NCI-H510A (cell line): ENCODE measurements around the gene SEC24A.
"Not testable (repeated sequence)": the region's sequence is repeated elsewhere in the genome, so short reads cannot be mapped to it uniquely, and the experiment has no call there.

Source experiments
- DNase-seq: peaks from one replicate; lab custom pipeline; 2025; lab: John Stamatoyannopoulos, UW

SEC24A gene

DNA sequence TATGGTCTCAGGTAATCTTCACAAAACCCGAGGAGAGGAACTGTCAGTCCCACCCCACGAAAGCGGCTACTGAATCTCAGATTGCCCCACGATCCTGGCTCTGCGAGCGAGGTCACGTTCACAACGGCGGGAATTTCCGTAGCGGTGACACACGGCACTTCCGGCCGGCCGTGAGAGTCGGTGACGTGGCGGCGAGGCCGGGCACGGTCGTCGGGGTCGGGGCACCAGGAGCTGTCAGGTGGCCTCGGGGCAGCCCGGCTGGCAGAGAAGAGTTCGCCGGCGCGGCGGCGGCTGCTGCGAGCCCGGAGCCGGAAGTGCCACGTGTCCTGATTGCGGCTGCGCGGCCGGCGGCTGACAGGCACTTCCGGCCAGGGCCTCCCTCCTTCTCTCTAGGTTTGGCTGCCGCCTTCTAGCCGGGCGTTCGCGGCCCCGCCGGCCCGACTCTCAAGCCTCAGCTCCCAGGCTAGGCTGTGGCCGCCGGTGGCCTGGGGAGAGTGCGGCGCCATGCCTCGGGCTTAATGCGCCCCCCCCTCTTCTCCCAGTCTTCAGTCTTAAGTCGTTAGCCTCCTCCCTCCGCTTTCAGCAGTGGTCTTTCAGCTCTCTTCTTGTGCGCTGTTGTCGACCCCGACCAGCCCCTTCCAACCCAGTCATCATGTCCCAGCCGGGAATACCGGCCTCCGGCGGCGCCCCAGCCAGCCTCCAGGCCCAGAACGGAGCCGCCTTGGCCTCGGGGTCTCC, at the start of gene SEC24A:
SEC24A (plus strand) TSS at position 361 of the 738 bp plus-strand sequence; CDS start at position 653, 292 bp downstream.
- DNase-seq, result peak; percentile 65

DNA sequence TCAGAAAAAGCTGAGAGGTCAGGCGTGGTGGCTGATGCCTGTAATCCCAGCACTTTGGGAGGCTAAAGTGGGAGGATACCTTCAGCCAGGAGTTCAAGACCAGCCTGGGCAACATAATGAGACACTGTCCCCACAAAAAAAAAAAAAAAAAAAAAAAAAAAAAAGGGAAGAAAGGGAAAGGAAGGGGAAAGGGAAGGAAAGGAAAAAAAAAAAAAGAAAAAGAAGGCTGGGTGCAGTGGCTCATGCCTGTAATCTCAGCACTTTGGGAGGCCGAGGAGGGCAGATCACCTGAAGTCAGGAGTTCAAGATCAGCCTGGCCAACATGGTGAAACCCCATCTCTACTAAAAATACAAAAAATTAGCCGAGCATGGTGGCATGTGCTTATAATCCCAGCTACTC, 48.8 kb upstream of the SEC24A start:
- DNase-seq, result not testable (repeated sequence)

DNA sequence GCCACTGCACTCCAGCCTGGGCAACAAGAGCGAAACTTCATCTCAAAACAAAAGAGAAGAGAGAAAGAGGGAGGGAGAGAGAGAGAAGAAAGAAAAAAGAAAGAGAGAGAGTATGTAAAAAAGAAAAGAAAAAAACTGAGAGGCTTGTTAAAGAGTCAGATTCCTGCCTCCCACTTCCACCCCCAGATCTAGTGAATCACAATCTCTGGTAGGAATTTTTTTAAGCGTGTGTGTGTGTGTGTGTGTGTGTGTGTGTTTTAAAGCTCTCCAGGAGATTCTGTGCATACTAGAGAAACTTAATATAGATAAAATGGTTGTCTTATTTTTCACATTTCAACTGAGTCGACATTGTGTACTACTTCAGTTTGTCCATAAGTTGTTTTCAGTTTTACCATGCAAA, 48.0 kb upstream of the SEC24A start:
- DNase-seq, result no peak

DNA sequence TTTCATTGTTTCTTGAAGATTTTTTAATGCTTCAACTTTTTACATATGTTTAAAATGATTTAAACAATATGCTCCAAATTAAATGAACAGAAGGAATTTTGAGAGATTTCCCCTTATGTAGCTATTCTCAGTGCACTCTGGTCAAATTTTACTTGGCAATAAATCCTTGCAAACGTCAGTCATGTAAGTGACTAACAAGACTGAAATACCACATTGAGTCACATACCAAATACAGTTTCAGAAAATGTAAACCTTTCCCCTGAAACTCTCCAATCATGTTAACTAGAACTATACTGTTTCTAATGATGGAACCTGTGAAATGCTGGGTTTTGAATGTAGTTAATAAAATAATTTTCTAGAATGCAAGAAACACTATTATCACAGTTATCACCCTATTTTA, 45.5 kb upstream of the SEC24A start:
- DNase-seq, result no peak

DNA sequence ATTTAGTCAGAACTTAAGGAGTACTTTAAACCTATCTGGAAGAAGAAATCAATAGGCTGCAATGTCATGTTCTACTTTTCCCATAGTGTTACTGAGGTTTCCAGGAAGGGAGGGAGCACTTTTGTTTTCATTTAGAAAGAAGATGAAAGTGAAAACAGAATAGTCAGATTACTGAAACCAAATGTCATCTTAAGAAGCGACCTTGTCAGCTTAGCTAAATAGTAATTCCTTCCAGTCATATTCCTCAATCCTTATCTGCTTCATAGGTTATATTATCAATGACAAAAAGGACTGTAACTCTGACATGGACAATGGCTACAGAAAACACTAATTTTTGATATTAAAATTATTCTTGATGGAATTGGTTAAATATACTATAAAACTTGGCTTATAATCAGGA, 43.7 kb upstream of the SEC24A start:
- DNase-seq, result no peak

DNA sequence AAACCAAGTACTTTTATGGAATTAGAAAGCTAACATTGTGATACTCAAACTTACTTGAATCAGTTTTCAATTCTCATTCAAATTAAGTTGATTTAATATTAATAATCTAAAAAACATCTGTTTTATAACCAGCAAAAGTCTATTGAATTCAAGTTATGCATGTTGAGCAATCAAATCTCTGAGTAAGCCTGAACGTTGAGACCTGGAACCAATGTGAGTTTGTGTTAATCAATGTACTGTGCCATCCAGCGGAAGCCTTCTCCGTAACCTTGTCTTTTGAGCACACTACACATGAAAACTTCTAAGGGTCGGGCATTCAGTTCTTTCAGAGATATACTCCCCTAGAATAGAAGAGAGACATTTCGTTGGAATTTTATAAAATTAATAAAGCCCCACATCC, 41.9 kb upstream of the SEC24A start:
- no peak for DNase-seq

DNA sequence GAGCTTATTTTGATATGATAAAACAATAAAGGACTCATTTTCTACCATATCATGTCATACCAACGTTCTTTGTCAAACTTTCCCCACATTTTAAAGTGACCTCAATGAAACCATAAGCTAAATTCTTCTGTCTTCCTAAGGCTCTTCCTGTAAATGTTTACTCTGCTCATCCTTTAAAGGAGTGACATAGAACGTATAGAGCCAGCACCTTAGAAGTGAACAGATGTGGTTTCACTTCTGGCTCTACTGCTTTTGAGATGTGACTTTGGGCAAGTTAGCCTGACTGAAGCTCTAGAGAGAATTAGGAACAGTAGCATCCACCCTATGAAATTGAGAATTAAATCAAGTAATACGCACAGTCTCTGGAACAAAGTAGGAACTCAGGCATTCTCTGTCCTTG, 40.0 kb upstream of the SEC24A start:
- no peak for DNase-seq

DNA sequence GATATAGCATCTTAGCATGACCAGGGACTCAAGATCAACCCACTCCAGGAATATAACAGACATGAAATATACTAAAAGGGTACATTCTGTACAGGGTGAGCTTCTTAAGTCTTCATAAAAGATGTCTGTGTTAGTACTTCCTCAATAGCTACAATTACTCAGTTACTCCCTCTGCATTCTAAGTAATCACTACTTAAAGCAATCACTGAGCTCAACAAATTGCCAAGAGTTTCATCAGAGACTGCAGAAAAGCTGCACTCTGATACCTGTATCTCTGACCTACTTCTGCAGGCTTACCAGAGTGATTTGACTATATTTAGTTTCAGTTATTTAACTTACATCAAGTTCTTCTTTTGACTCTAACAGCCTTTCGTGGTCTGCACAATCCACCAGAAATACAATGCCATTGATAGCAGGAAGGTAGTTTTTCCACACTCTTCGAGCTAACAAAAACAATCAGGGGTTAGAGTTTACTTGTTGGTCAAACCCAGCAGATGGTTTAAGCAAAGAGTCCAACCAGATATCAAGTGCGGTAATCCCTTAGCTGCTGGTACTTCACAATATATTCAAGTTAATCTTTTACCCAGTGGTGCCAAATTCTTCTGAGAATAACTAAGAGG, 39.2 kb upstream of the SEC24A start:
- no peak for DNase-seq

DNA sequence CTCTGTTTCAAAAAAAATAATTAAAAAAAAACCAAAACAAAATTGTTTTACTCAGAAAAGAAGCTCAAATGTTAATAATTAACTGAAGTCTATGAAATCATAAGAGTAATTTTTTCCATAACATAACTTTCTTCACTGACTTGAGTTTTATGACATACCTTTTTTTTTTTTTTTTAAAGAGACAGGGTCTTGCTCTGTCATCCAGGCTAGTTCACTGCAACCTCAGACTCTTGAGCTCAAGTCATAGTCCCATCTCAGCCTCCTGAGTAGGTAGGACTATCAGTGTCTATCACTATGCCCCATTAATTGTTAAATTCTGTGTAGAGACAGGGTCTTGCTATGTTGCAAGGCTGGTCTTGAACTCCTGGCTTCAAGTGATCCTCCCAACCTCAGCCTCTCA, 37.9 kb upstream of the SEC24A start:
- DNase-seq, result no peak

DNA sequence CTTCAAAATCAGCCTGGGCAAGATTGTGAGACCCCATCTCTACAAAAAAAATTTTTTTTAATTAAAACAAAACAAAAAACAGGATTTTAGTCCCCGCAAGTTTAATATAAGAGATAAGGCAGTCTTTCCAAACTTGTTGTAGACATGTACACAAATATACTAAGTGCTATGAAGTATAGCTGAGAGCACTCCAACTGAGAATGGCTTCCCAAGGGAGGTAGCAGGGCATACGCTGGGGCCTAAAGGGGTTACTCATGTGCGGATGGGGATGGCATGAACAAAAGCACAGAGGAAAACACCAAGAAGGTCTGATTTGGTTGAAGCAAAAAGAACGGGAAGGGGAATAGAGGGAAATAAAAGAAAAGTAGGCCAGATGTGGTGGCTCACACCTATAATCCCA, 37.1 kb upstream of the SEC24A start:
- no peak for DNase-seq

DNA sequence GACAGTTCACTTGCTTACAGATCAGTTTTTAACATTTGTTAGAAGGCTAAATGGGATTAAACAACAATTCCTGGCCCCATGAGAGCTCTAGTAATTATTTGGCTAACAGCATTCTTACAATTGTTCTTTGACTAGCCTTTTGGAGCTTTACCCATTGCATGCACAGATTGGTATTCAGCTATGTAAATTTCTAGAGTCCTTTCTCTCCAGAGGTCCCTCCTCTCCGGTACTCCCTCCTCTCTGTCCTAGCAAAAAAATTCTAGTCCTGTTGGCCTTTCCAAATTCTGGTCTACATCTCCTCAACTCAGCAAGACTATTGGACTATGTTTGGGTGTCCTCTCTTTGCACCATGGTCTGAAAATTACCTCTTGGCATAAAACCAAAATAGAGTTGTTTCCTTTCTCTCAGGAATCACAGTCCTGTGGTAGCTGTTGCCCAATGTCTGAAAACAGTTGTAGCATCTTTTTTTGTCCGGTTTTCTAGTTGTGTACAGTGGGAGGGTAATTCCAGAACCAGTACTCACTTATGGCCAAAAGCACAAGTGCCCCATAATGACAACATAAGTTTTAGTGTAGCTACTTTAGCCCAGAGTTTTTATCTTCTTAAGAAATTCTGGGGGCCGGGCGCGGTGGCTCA, 34.0 kb upstream of the SEC24A start:
- DNase-seq, result no peak

DNA sequence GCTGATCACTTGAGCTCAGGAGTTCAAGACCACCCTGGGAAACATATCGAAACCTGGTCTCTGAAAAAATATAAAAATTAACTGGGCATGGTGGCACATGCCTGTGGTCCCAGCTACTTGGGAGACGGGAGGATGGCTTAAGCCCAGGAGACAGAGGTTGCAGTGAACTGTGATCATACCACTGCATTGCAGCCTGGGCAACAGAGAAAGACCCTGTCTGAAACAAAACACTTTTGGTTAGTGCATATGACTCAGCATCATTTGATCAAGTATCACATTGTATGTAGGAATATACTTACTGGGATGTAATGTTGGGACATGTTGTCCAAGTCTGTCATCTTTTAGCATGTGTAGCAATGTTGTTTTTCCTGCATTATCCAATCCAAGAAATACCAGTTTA, 28.0 kb upstream of the SEC24A start:
- DNase-seq, result no peak

DNA sequence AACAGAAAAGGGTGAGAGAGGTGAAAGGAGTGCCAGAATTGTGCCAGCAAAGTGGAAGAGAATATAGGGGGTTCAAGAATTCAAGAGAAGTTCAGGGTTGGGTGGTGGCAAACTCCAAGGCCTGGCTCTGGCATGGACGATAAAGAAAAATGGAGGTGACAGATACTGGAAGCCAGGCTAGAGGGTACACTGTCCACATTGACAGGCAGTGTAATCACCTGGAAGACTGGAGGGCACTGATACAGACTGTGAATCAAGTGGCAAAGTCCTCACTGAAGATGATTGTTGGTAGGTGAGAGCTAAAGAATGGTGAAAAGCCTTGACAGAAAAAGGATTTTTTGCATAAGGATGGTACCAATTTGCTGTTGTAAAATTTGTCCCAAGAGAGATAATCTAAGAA, 23.0 kb upstream of the SEC24A start:
- no peak for DNase-seq

DNA sequence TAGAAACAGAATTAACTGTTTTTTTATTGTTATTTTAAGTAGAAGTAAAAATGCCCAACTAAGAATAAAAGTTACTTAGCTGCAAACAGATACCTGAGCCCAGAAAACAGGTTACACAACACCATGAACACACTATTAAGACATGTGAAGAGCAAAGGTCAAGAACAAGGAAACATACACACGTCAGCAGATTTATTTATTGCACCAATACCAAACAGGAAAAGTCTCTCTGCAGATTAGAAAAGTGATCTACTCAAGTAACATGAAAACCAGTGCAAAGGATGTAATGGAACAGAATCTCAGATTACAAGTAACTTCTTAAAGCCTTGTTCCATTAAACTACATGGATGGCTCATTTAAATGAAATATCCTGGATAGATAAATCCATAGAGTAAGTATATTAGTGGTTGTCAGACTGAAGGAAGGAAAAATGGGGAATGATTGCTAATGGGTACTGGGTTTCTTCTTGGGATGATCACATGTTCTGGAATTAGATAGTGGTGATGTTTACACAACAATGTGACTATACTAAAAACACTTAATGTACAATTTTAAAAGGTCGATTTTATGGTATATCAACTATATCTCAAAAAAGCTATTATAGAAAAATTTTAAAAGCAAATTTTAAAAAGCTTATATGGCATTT, 22.1 kb upstream of the SEC24A start:
- DNase-seq, result no peak

DNA sequence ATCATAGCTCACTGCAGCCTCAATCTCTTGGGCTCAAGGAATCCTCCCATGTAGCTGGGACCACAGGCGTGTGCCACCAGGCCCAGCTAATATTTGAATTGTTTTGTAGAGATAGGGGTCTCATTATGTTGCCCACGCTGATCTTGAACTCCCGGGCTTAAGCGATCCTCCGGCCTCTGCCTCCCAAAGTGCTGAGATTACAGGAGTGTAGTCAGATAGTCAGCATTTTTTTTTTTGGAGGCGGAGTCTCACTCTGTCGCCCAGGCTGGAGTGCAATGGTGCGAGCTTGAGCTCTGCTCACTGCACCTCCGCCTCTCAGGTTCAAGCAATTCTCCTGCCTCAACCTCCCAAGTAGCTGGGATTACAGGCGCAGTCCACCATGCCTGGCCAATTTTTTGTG, 14.4 kb upstream of the SEC24A start:
- DNase-seq, result no peak

DNA sequence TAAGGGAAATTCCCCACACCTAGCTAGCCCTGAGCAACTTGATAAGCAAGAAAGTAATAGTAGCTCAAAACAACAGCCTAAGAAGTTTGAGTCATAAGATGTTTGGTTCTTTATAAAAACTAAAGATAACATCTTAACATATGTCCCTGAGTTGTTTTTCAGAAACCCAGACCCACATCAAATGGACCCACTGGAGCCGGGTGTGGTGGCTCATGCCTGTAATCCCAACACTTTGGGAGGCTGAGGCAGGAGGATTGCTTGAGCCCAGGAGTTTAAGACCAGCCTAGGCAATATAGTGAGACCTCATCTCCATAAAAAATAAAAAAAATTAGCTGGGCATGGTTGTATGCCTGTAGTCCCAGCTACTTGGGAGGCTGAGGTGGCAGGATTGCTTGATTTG, 13.2 kb upstream of the SEC24A start:
- DNase-seq, result not testable (repeated sequence)

DNA sequence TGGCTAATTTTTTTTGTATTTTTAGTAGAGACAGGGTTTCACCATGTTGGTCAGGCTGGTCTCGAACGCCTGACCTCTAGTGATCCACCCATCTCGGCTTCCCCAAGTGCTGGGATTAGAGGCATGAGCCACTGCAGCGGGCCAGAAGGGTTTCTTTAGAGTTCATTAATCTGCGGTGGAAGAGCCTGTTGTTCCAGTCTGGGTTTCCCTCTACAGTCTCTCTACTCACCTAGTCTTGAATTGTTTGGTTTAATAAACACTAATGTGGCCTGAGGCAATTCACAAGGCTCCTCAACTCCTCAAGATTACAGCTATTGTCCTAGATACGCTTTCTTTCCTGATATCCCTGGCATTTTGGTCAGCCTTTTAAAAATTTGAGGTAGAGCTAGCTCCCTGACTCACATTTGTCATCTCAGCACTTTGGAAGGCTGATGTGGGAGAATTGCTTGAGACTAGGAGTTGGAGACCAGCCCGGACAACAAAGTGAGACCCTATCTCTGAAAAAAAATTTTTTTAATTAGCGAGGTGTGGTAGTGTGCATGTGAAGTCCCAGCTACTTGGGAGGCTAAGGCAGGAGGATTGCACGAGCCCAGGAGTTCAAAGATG, 11.4 kb upstream of the SEC24A start:
- no peak for DNase-seq

DNA sequence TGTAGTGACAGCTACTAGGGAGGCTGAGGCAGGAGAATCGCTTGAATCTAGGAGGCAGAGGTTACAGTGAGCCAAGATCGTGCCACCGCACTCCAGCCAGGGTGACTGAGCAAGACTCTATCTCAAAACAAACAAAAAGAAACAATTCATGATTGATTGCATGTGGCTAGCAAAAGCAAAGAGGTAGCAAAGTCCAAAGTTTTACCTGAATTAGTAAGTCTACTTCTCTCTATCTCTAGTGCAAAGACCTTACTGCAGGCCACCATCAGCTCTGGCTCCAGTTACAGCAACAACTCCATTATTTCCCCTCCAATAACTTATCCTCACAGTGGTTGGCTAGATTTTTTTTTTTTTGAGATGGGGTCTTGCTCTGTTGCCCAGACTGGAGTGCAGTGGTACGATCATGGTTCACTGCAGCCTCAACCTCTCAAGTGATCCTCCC, 9.8 kb upstream of the SEC24A start:
- no peak for DNase-seq

DNA sequence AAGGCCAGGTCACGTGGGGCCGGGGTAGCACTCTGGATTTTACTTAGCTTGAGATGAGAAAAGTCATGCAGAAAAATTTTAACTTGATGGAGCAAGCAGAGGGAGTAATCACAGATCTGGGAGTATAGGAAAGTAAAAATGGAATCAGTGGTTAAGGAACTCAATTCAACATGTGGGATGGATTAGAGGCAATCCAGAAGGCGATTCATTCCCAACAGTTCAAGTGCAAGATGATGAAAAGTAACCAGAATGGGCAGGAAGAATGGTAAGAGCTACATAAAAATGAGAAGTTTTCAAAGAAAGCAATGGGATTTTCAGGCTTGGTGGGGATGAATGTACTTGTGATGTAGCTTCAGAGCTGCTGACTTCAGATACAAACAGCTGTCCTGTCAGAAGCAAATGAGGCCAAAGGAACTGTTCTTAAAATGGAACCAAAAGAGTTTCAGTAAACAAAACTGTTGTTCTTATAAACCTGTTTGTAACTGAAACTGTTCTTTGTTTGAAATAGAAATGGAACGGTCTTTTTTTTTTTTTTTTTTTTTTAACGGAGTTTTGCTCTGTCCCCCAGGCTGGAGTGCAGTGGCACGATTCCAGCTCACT, 5.6 kb upstream of the SEC24A start:
- no peak for DNase-seq

DNA sequence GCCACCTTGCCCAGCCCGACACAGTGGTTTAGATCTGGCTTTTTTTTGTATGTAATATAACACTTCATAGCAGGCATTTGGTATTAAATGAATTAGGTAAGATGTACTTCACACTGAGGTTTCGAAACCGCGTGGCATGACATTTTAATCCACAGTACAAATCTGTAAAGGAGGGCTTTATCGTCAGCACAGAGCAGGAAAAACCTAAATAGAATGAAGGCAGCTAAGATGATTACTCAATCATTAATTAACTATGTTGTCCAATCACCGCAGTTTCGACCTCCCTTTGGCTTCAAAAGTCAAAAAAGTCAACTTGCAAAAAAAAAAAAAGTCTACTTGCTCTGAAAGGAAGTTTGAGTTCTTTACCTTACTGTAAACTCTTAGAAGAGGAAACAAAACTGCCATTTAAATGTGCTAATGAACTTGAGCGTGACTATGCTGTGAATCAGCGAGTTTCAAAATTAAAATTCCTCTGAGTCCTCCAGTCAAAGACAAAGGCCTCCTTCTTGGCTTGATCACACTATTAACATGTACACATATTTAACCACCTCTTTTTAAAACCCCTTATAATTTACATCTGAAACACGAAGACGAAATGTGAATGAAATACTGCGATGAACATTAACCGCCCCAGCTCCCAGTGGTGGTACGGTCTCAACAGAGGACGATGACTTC, 698 bp upstream of the SEC24A start:
- no peak for DNase-seq

DNA sequence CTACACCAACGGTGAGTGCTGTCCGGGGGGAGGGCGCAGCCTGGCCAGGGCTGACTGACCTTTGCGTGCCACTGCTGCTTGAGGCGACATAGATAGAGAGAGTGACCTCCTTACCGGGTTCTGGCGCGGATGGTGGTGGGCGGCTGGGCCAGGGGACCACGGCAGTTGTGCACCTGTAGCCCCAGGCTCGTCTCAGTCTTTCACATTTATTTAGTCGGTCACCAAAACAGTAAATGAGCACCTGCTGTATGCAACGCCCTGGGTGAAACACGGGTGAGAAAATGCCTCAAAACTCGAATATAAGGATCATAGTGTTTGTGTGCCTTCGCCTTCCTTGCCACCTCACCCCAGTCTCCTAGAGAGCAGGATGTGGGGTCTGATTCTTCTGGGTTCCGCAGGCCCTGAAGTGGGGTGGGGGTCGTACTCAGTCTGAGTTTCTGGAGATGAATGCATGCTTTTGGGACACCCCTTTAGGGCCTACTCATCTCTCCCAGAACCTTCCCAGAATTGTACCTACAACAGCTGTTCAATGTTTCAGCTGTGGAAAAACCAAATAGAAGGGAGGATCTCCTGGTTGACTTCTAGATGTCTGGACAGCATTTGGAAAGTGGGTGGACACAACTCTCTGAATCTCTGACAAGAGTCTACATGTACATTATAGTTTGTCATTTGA, 714 bp downstream of the SEC24A start:
- DNase-seq, result no peak
